Smooth muscle cell (in vitro differentiated cells): ENCODE data around the gene APIP. TPM values are rescaled to one million over a fixed set of nuclear protein-coding genes. Genes with fewer than 3 reads are reported as not detected.
A peak's percentile ranks its signal among the peaks of the same experiment; 100 is the strongest.
"Not testable (repeated sequence)": the region's sequence is repeated elsewhere in the genome, so short reads cannot be mapped to it uniquely, and the experiment has no call there.

Experiments
- DNase-seq: peaks from one replicate; lab custom pipeline; 2025; ENCODE audit not compliant: unreplicated experiment; lab: John Stamatoyannopoulos, UW
- H2AFZ ChIP-seq: fragments of 200-600 bp; sonication (generic); 2 replicates; pipeline ENCODE4 v1.6.0; 2016; ENCODE audit warnings: antibody characterized with exemption, low read depth, mild to moderate bottlenecking
- H3F3A ChIP-seq: fragments of 200-600 bp; sonication (generic); 2 replicates; pipeline ENCODE4 v1.6.0; 2017; ENCODE audit warnings: antibody characterized with exemption, low read depth
- H3K27ac ChIP-seq: fragments of 200-600 bp; sonication (generic); 2 replicates; pipeline ENCODE4 v1.5.1; 2016; ENCODE audit warnings: low read depth, mild to moderate bottlenecking
- H3K27me3 ChIP-seq: fragments of 200-600 bp; sonication (generic); 2 replicates; pipeline ENCODE4 v1.6.1; 2016; ENCODE audit warnings: low read depth, mild to moderate bottlenecking
- H3K36me3 ChIP-seq: fragments of 200-600 bp; sonication (generic); 2 replicates; pipeline ENCODE4 v1.5.1; 2016; ENCODE audit warnings: low read depth
- H3K4me1 ChIP-seq: fragments of 200-600 bp; sonication (generic); 2 replicates; pipeline ENCODE4 v1.5.1; 2016; ENCODE audit warnings: low read depth
- H3K4me2 ChIP-seq: fragments of 200-600 bp; sonication (generic); 2 replicates; pipeline ENCODE4 v1.6.0; 2016; ENCODE audit warnings: mild to moderate bottlenecking
- H3K4me3 ChIP-seq: fragments of 200-600 bp; sonication (generic); 2 replicates; pipeline ENCODE4 v1.5.1; 2016; ENCODE audit warnings: mild to moderate bottlenecking
- H3K79me2 ChIP-seq: fragments of 200-600 bp; sonication (generic); 2 replicates; pipeline ENCODE4 v1.6.0; 2016; ENCODE audit warnings: low read depth, mild to moderate bottlenecking
- H3K9ac ChIP-seq: fragments of 200-600 bp; sonication (generic); 2 replicates; pipeline ENCODE4 v1.6.0; 2016; ENCODE audit warnings: low read depth
- H3K9me3 ChIP-seq: fragments of 200-600 bp; sonication (generic); replicated peaks from 2 replicates; pipeline ENCODE4 v1.5.1; 2016; ENCODE audit warnings: low read depth
- H4K20me1 ChIP-seq: fragments of 200-600 bp; sonication (generic); 2 replicates; pipeline ENCODE4 v1.6.0; 2016; ENCODE audit warnings: low read depth
- WGBS: methylation state at CpG from one replicate; pipeline ENCODE4 v1.1.7; 2016; ENCODE audit warnings: low lambda C conversion rate; 5-methylcytosine and 5-hydroxymethylcytosine counted together
- polyA plus RNA-seq: library from polyadenylated mRNA; unstranded; fragments of >200 nt; fragmentation: Nextera tagmentation; extraction: Ambion mirVana; gene quantifications from 2 replicates; pipeline ENCODE4 v1.2.1, GENCODE V29; 2016
- total RNA-seq: library from RNA; depleted of rRNA; stranded (reverse); fragments of >200 nt; gene quantifications from 2 replicates; pipeline ENCODE4 v1.2.3, GENCODE V29; 2014
- TF ChIP-seq, protein P1 (sequence below): fragments of 200-600 bp; sonication (generic); IDR thresholded peaks from 2 replicates; pipeline ENCODE4 v1.5.1; 2017; ENCODE audit warnings: borderline replicate concordance, mild to moderate bottlenecking, antibody characterized with exemption; ENCODE audit not compliant: insufficient read depth, poor library complexity, severe bottlenecking

Gene APIP
- total and polyA plus RNA-seq, 2 experiments from 2014 or later, result 12.8 to 24.9 TPM

- Histone ChIP-seq H3K27me3 (no peaks in the 10 kb centered on the region), H3K36me3 (no peaks in the 10 kb centered on the region), H2AFZ (peak overlapping the region; percentile 77), H3K4me2 (peak overlapping the region; percentile 91), H3K79me2 (peaks cover 73% of the 10 kb centered on the region), H4K20me1 (peaks cover 29% of the 10 kb centered on the region), H3K27ac (peak overlapping the region; percentile 93), H3K4me3 (peak overlapping the region; percentile 98), H3K4me1 (peaks cover 13% of the 10 kb centered on the region), H3K9me3 (no peaks in the 10 kb centered on the region), H3K9ac (peak overlapping the region; percentile 93), H3F3A (no peaks in the 10 kb centered on the region)
- 14% methylated on average over 23 of the region's 23 CpGs for WGBS
- DNase-seq, result no peak
- TF ChIP-seq, protein P1, sequence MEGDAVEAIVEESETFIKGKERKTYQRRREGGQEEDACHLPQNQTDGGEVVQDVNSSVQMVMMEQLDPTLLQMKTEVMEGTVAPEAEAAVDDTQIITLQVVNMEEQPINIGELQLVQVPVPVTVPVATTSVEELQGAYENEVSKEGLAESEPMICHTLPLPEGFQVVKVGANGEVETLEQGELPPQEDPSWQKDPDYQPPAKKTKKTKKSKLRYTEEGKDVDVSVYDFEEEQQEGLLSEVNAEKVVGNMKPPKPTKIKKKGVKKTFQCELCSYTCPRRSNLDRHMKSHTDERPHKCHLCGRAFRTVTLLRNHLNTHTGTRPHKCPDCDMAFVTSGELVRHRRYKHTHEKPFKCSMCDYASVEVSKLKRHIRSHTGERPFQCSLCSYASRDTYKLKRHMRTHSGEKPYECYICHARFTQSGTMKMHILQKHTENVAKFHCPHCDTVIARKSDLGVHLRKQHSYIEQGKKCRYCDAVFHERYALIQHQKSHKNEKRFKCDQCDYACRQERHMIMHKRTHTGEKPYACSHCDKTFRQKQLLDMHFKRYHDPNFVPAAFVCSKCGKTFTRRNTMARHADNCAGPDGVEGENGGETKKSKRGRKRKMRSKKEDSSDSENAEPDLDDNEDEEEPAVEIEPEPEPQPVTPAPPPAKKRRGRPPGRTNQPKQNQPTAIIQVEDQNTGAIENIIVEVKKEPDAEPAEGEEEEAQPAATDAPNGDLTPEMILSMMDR, result no peak
Observed at GRCh38 chr11:34916843-34917770, 928 bp upstream of the APIP start.

DNA sequence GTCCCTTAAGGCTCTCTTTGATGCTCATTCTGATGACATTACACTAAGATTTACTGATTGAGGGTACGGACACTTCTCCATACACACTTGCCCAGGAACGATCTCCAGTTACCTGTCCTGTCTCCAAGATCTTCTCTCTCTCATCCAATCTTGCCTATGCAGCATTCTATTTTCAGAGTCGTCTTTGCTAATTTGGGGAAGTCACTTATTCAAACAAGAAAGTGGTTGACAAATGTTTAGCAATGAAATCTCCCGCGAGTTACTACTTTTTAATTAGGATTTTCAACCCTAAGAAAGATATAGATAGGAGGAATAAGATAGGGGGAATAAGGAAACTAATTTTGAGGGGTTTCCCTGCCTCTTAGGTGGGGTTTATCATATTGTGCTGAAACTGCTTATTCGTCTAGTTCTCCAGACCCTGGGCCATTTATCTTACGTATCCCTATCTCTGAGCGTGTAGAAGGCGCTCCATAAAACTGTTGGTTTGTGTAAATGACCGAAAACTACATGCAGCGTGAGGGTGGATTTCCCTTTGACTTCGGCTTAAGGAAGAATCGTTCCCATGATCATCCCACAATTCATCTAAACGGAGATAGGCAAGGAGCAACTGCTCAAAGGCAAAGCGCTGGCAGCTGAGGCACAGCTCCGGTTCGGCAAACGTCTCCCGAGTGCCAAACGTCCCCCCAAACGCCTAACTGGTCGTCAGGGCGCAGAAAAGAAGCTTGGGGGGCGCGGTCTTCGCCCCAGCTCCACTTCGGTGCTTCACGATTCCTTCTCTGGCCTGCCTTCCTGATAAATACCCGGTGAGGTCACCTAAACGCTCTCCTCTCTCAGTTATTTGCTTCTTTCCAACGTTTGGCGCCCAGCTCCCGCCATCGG lies 804 bp downstream of the APIP start:
- Histone ChIP-seq H3K9me3 (no peaks in the 10 kb centered on the region), H2AFZ (peak overlapping the region; percentile 94), H3K79me2 (peaks cover 56% of the 10 kb centered on the region), H3K27me3 (no peaks in the 10 kb centered on the region), H3K9ac (peak overlapping the region; percentile 93), H3K4me3 (peak overlapping the region; percentile 98), H3K4me2 (peak overlapping the region; percentile 91), H3F3A (no peaks in the 10 kb centered on the region), H3K27ac (peak overlapping the region; percentile 93), H3K4me1 (peaks cover 13% of the 10 kb centered on the region), H4K20me1 (peaks cover 11% of the 10 kb centered on the region), H3K36me3 (no peaks in the 10 kb centered on the region)
- DNase-seq, result no peak
- TF ChIP-seq, protein P1, result no peak
- WGBS, result 10% methylated on average over 34 of the region's 34 CpGs

DNA sequence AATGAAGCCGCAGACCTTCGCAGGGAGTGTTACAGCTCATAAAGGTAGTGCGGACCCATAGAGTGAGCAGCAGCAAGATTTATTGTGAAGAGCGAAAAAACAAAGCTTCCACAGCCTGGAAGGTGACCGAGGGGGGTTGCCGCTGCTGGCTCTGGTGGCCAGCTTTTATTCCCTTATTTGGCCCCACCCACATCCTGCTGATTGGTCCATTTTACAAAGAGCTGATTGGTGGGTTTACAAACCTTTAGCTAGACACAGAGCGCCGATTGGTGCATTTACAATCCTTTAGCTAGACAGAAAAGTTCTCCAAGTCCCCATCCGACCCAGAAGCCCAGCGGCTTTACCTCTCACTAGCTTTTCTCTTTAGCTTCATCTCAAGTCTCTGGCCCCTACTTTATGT lies 2.6 kb downstream of the APIP start:
- not testable (repeated sequence) for H3K4me2 ChIP-seq, H2AFZ ChIP-seq, H3K9me3 ChIP-seq, H3K27ac ChIP-seq, H3K36me3 ChIP-seq, DNase-seq, H3K4me3 ChIP-seq, H3K9ac ChIP-seq, H3K27me3 ChIP-seq, H3F3A ChIP-seq
- Histone ChIP-seq H3K4me1 (peaks cover 13% of the 10 kb centered on the region), H3K79me2 (peaks cover 38% of the 10 kb centered on the region), H4K20me1 (peaks cover 14% of the 10 kb centered on the region)
- WGBS, result 88% methylated on average over 10 of the region's 10 CpGs

GRCh38 chr11:34911676-34912075 lies 4.5 kb downstream of the APIP start:
- Histone ChIP-seq H3K9ac (no peak overlapping the region), H3K4me2 (no peak overlapping the region), H3K4me1 (peaks cover 6% of the 10 kb centered on the region), H3F3A (no peaks in the 10 kb centered on the region), H3K27me3 (no peaks in the 10 kb centered on the region), H3K36me3 (no peaks in the 10 kb centered on the region), H3K9me3 (no peaks in the 10 kb centered on the region), H3K27ac (no peak overlapping the region), H3K4me3 (no peak overlapping the region), H4K20me1 (peaks cover 23% of the 10 kb centered on the region), H3K79me2 (peaks cover 27% of the 10 kb centered on the region), H2AFZ (no peak overlapping the region)
- TF ChIP-seq, protein P1, result no peak
- DNase-seq, result no peak
- 96% methylated on average over 2 of the region's 2 CpGs for WGBS
